ENCODE results near the gene PTP4A2.
"Not testable (repeated sequence)": the region's sequence is repeated elsewhere in the genome, so short reads cannot be mapped to it uniquely, and the experiment has no call there.

Gene PTP4A2

GRCh38 chr1:31904339-31905092 is 33.7 kb downstream of the PTP4A2 start:
- no peak for DNase-seq (ENCODE audit: low read depth)
- no peak overlapping the region for H3K4me3 ChIP-seq (ENCODE audit: control insufficient read depth, low read depth, low read length)
- TF ChIP-seq CTCF (IDR thresholded peaks at IDR 0.05; ENCODE audit: control insufficient read depth, insufficient read depth, low read depth, low read length, missing control alignments): no peak

GRCh38 chr1:31902510-31902860 is 35.7 kb downstream of the PTP4A2 start:
- TF ChIP-seq CTCF (IDR thresholded peaks at IDR 0.05; ENCODE audit: control insufficient read depth, insufficient read depth, low read depth, low read length, missing control alignments): no peak
- no peak overlapping the region for H3K4me3 ChIP-seq (ENCODE audit: control insufficient read depth, low read depth, low read length)
- DNase-seq (ENCODE audit: low read depth): no peak

- no peak for DNase-seq (ENCODE audit: low read depth)
- TF ChIP-seq CTCF (IDR thresholded peaks at IDR 0.05; ENCODE audit: control insufficient read depth, insufficient read depth, low read depth, low read length, missing control alignments): no peak
- H3K4me3 ChIP-seq (ENCODE audit: control insufficient read depth, low read depth, low read length): no peak overlapping the region
Observed at GRCh38 chr1:31901838-31902509, 36.2 kb downstream of the PTP4A2 start.

GRCh38 chr1:31900790-31901189 is 37.4 kb downstream of the PTP4A2 start:
- no peak overlapping the region for H3K4me3 ChIP-seq (ENCODE audit: control insufficient read depth, low read depth, low read length)
- no peak for TF ChIP-seq CTCF (IDR thresholded peaks at IDR 0.05; ENCODE audit: control insufficient read depth, insufficient read depth, low read depth, low read length, missing control alignments)
- no peak for DNase-seq (ENCODE audit: low read depth)

GRCh38 chr1:31897526-31898100 is 40.6 kb downstream of the PTP4A2 start:
- no peak for TF ChIP-seq CTCF (IDR thresholded peaks at IDR 0.05; ENCODE audit: control insufficient read depth, insufficient read depth, low read depth, low read length, missing control alignments)
- H3K4me3 ChIP-seq (ENCODE audit: control insufficient read depth, low read depth, low read length): no peak overlapping the region
- no peak for DNase-seq (ENCODE audit: low read depth)

- not testable (repeated sequence) for DNase-seq (ENCODE audit: low read depth)
Observed at GRCh38 chr1:31895474-31896198, 42.5 kb downstream of the PTP4A2 start.

More at GRCh38 chr1:31895474-31896198, 42.5 kb downstream of the PTP4A2 start:
- not testable (repeated sequence) for H3K4me3 ChIP-seq (ENCODE audit: control insufficient read depth, low read depth, low read length)

Measured in AG09309 (cell line).